ENCODE measurements around the gene ARFGAP1.

- TF ChIP-seq L3MBTL2 (conservative IDR thresholded peaks at IDR 0.05) = no peak
- TF ChIP-seq CTBP1 (IDR thresholded peaks at IDR 0.05; ENCODE audit: borderline replicate concordance) = no peak
- no peak for TF ChIP-seq ELF4 (IDR thresholded peaks at IDR 0.05)
- no peak for TF ChIP-seq BHLHE40 (IDR thresholded peaks at IDR 0.05; ENCODE audit: borderline replicate concordance)
- TF ChIP-seq ARNT (IDR thresholded peaks at IDR 0.05) = no peak
- no peak for TF ChIP-seq FOXA1 (IDR thresholded peaks at IDR 0.05)
- TF ChIP-seq SUZ12 (IDR thresholded peaks at IDR 0.05) = no peak
- no peak for TF ChIP-seq FOXK2 (IDR thresholded peaks at IDR 0.05)
- no peak for TF ChIP-seq SP1 (IDR thresholded peaks at IDR 0.05)
These were observed 15.0 kb upstream of the ARFGAP1 start for GRCh38 chr20:63257629-63258028.
